GM12892 (cell line): ENCODE data around the gene KIF5C.

Source experiments
- POLR2A ChIP-seq: IDR thresholded peaks from 2 replicates; pipeline ENCODE4 v1.6.1; 2011; ENCODE audit warnings: low read depth, low read length, control low read depth
- TAF1 ChIP-seq: IDR thresholded peaks from 2 replicates; pipeline ENCODE4 v1.6.1; 2011; ENCODE audit warnings: low read depth, mild to moderate bottlenecking, control low read depth, low read length, borderline replicate concordance

- TF ChIP-seq POLR2A (no peak), TAF1 (no peak)
Observed at GRCh38 chr2:149075853-149076252, 200.8 kb downstream of the KIF5C start.
